NCI-H2196 (cell line): ENCODE measurements around the gene TBKBP1.
A peak's percentile ranks its signal among the peaks of the same experiment; 100 is the strongest.
"Not testable (repeated sequence)": the region's sequence is repeated elsewhere in the genome, so short reads cannot be mapped to it uniquely, and the experiment has no call there.

Experiments
- DNase-seq: peaks from one replicate; lab custom pipeline; 2025; ENCODE audit not compliant: unreplicated experiment; lab: John Stamatoyannopoulos, UW

Gene TBKBP1

DNA sequence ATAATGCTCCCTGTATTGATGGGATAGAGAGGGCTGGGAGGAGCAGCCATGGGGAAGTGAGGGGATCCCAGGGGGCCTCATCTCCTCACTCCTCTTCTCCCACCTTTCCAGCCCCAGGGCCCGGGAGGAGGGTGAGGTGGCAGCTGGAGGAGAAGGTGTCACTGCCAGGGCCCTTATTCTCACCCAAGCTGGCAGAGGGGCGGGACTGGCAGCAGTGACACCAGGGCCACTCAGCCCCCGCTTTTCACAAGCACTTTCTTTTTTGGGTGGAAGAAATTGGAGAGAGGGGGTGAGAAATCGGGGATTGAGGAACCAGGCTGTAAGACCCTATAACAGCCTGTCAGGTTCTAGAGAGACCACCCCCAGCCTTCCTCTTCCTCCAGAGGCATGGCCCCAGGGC is 36.7 kb downstream of the TBKBP1 start:
- DNase-seq = no peak

DNA sequence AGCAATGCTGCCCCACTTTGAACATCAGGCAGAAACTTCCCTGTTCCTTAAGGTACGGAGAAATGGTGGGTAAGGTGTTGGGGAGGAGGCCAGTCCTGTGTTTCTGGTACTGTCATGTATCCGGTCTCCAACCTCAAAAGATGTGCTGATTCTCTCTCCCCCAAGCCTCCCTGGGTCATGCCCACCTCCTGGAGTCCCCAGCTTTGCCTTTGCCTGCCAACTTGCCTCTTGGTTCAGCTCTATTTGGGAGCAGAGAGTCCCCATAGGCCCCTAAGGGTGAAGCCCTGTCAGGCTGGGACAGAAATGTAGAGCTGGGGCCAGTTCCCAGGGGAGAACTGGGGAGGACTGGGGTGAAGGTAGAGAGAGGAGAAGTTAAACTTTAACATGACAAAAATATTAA is 37.4 kb downstream of the TBKBP1 start:
- no peak for DNase-seq

- no peak for DNase-seq
Measured at GRCh38 chr17:47732399-47733046, 38.6 kb downstream of the TBKBP1 start.

- DNase-seq = peak; percentile 34
Measured at GRCh38 chr17:47733047-47733673, 39.2 kb downstream of the TBKBP1 start, which contains the start of gene TBX21. Gene TBX21 (plus strand): TSS chr17:47733236. CDS start chr17:47733455, 219 bp downstream.

- DNase-seq = no peak
Measured at GRCh38 chr17:47733674-47734410, 39.9 kb downstream of the TBKBP1 start.

GRCh38 chr17:47735139-47735464 is 41.1 kb downstream of the TBKBP1 start:
- DNase-seq = no peak

- DNase-seq = no peak
Measured at GRCh38 chr17:47735536-47736011, 41.6 kb downstream of the TBKBP1 start.

GRCh38 chr17:47736501-47737495 is 42.8 kb downstream of the TBKBP1 start:
- no peak for DNase-seq

GRCh38 chr17:47738178-47738577 is 44.2 kb downstream of the TBKBP1 start:
- DNase-seq = no peak

- DNase-seq = no peak
Measured at GRCh38 chr17:47739150-47739549, 45.2 kb downstream of the TBKBP1 start.

GRCh38 chr17:47739945-47740344 is 46.0 kb downstream of the TBKBP1 start:
- not testable (repeated sequence) for DNase-seq

- no peak for DNase-seq
Measured at GRCh38 chr17:47741109-47741792, 47.3 kb downstream of the TBKBP1 start.

GRCh38 chr17:47741793-47742145 is 47.8 kb downstream of the TBKBP1 start:
- DNase-seq = no peak

DNA sequence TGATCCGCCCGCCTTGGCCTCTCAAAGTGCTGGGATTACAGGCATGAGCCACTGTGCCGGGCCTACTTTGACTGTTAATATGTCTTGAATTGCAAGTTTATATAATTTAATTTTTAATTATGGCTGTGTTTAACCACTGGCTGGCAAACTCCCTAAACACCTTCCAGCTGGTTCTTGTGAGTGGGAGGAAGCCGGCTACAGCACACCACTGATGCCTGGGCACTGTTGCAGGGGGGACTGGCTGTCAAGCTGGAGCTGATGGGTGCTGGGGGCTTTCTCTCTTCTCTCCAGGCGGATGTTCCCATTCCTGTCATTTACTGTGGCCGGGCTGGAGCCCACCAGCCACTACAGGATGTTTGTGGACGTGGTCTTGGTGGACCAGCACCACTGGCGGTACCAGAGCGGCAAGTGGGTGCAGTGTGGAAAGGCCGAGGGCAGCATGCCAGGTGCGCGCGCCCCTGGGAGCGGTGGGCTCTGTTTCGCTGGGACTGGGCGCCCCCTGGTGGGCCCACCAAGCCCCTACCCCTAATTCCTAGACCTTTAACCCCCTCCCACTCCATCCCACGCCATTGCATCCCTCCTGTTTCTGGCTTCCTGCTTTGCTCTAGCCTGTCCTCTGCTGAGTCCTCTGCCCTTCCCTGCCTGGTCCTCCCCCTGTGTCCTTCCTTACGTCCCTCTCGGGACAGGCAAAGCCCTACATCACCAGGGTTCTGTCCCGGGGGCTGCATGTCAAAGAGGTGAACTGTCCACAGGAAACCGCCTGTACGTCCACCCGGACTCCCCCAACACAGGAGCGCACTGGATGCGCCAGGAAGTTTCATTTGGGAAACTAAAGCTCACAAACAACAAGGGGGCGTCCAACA is 48.6 kb downstream of the TBKBP1 start:
- DNase-seq = no peak

GRCh38 chr17:47744168-47745036 is 50.4 kb downstream of the TBKBP1 start:
- DNase-seq = no peak

DNA sequence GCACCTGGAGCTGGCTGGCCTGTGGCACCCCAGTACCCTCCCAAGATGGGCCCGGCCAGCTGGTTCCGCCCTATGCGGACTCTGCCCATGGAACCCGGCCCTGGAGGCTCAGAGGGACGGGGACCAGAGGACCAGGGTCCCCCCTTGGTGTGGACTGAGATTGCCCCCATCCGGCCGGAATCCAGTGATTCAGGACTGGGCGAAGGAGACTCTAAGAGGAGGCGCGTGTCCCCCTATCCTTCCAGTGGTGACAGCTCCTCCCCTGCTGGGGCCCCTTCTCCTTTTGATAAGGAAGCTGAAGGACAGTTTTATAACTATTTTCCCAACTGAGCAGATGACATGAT is 51.0 kb downstream of the TBKBP1 start:
- DNase-seq = no peak

DNA sequence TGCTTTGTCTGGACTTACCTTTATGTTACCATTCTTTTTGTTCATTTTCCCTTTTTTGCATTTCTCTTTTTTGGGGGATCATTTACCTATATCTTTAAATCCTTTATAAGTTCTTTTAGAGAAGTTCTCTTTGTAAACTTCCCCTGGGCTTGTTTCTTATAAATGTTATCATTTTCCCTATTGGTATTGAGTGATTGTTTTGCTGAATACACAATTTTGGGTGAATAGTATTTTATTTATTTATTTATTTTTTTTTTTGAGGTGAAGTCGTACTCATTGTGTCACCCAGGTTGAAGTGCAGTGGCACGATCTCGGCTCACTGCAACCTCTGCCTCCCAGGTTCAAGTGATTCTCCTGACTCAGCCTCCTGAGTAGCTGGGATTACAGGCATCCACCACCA is 57.5 kb downstream of the TBKBP1 start:
- no peak for DNase-seq

GRCh38 chr17:47757386-47757785 is 63.4 kb downstream of the TBKBP1 start:
- no peak for DNase-seq
